Heart left ventricle (tissue), 16 donors: ENCODE results near the gene KCTD6. TPM values are rescaled to one million over a fixed set of nuclear protein-coding genes. Genes with fewer than 3 reads are reported as not detected.

Source experiments
- ATAC-seq, 4 donors: fragments of 200-7000 bp; cut with Tn5 transposase; one replicate each; pipeline ENCODE4 v1.9.1; 2020 to 2022; ENCODE audit warnings: moderate library complexity in 4 of 4, mild to moderate bottlenecking in 3 of 4, moderate number of reproducible peaks in 1 of 4
- DNase-seq, 5 donors: peaks; one replicate each; pipeline ENCODE4 v3.0.0-alpha.2; 2020
- H3K27ac ChIP-seq, 12 donors: fragments of 200-600 bp; sonication (generic) in 4 of 12; one replicate each; pipeline versions ENCODE4 v1.5.0 to v1.8.0; 2016 to 2022; ENCODE audit warnings: mild to moderate bottlenecking in 2 of 12
- H3K27me3 ChIP-seq, 9 donors: fragments of 200-600 bp; sonication (generic) in 2 of 9; one replicate each; pipeline versions ENCODE4 v1.5.1 to v1.8.0; 2016 to 2022; ENCODE audit warnings: mild to moderate bottlenecking in 3 of 9
- H3K36me3 ChIP-seq, 9 donors: fragments of 200-600 bp; sonication (generic) in 2 of 9; one replicate each; pipeline versions ENCODE4 v1.5.0 to v1.8.0; 2018 to 2022; ENCODE audit warnings: mild to moderate bottlenecking in 2 of 9
- H3K4me1 ChIP-seq, 12 donors: fragments of 200-600 bp; sonication (generic) in 4 of 12; one replicate each; pipeline versions ENCODE4 v1.5.0 to v1.8.0; 2016 to 2022; ENCODE audit warnings: mild to moderate bottlenecking in 3 of 12
- H3K4me3 ChIP-seq, 12 donors: fragments of 200-600 bp; sonication (generic) in 4 of 12; one replicate each; pipeline versions ENCODE4 v1.5.0 to v1.8.0; 2017 to 2022; ENCODE audit warnings: mild to moderate bottlenecking in 9 of 12, moderate library complexity in 4 of 12
- H3K9me3 ChIP-seq, 12 donors: fragments of 200-600 bp; sonication (generic) in 4 of 12; one replicate each; pipeline versions ENCODE4 v1.5.0 to v1.8.0; 2016 to 2022; ENCODE audit warnings: mild to moderate bottlenecking in 1 of 12
- POLR2A ChIP-seq, 2 donors: fragments of 450-650 bp; IDR thresholded peaks; one replicate each; pipeline ENCODE4 v1.6.1; 2017; ENCODE audit warnings: antibody characterized with exemption in 2 of 2, mild to moderate bottlenecking in 2 of 2, moderate library complexity in 2 of 2
- WGBS, 4 donors: extraction: QIAGEN DNeasy Blood & Tissue Kit in 2 of 4; methylation state at CpG; one replicate each; pipeline versions ENCODE4 v1.1.5 to v1.1.7; 2013 to 2018; 5-methylcytosine and 5-hydroxymethylcytosine counted together
- intact Hi-C, 10 donors: fragments of 100-400 bp; cut with DNase I; formaldehyde crosslinking; loops; one replicate each; pipeline versions ENCODE4 v1.11.1 to v1.14.2; 2022
- polyA plus RNA-seq, 2 donors: library from polyadenylated mRNA; stranded (reverse); fragments of 200-250 nt; gene quantifications; one replicate each; pipeline ENCODE4 v1.2.3, GENCODE V29; 2013
- total RNA-seq, 9 donors: library from RNA; depleted of rRNA in 2 of 9; stranded (reverse); fragments of >200 nt in 2 of 9; fragmentation: NEBNext Ultra II Directional in 3 of 9; extraction: Animal tissue kit (Norgen Biotek cat#: 25700) in 3 of 9; gene quantifications; one replicate each; pipeline versions ENCODE4 v1.1.0 to v1.2.4, GENCODE V29; 2016 to 2023
- TF ChIP-seq, protein P1 (sequence below), 12 donors: fragments of 200-600 bp; sonication (generic) in 4 of 12; IDR thresholded peaks; one replicate each; pipeline versions ENCODE4 v1.5.0 to v1.8.0; 2018 to 2022; ENCODE audit warnings: antibody characterized with exemption in 12 of 12, mild to moderate bottlenecking in 5 of 12
- donor health status: ischemic (EF 13 %, LVEDD 7.1; RV severe dilation, severe dysfunction).
- donor health status: healthy with polysubstance abuse.
- donor health status: DM: no; HTN: yes; CAD: no.
- donor health status: DM: no; HTN: no; CAD: no.
- donor health status: ischemic (EF 25% LVEDD 6.9; RV normal size, moderate dysfunction).
- donor health status: ischemic (EF 25% LVEDD 5.7; RV mildly dilated, moderate dysfunction).
- donor health status: healthy.
- donor health status: DM: yes; HTN: yes; CAD: no.
- donor health status: ischemic (EF 35%, LVEDD 5.7; RV mildly dilated, moderate dysfunction).
- donor health status: nonischemic (EF 11% LVEDD 7.7; RV severe dilation, severe dysfunction).
- donor health status: DM: yes; HTN: yes; CAD: no.
- donor health status: PGD.
- donor health status: ischemic (EF 29% LVEDD 5.4; RV normal size, mild dysfunction).
- donor health status: nonischemic (EF 23%, LVEDD 6.1; RV moderate dilation, normal function).

Gene KCTD6
- total and polyA plus RNA-seq, 11 donors = 5.7 to 10.5 (median 6.9) TPM

GRCh38 chr3:58469096-58469495 lies 22.8 kb upstream of the KCTD6 start:
- ATAC-seq = no peak

GRCh38 chr3:58470363-58471024 lies 21.4 kb upstream of the KCTD6 start:
- 94 to 95% (median 94%) methylated on average over 12 of the region's 12 CpGs for WGBS, 4 donors
- Histone ChIP-seq H3K27me3 (no peaks in the 10 kb centered on the region), H3K4me1 (peaks cover 0 to 49% (median 5%) of the 10 kb centered on the region in 12 donors), H3K36me3 (no peaks in the 10 kb centered on the region), H3K9me3 (no peaks in the 10 kb centered on the region), H3K27ac (peak overlapping the region in 5 of 12 donors; percentile 25 to 81 (median 51)), H3K4me3 (no peak overlapping the region)
- intact Hi-C loops = no loop called here
- DNase-seq = no peak
- peak in 3 of 4 donors; percentile 6 to 33 (median 8) for ATAC-seq
- TF ChIP-seq, protein P1, sequence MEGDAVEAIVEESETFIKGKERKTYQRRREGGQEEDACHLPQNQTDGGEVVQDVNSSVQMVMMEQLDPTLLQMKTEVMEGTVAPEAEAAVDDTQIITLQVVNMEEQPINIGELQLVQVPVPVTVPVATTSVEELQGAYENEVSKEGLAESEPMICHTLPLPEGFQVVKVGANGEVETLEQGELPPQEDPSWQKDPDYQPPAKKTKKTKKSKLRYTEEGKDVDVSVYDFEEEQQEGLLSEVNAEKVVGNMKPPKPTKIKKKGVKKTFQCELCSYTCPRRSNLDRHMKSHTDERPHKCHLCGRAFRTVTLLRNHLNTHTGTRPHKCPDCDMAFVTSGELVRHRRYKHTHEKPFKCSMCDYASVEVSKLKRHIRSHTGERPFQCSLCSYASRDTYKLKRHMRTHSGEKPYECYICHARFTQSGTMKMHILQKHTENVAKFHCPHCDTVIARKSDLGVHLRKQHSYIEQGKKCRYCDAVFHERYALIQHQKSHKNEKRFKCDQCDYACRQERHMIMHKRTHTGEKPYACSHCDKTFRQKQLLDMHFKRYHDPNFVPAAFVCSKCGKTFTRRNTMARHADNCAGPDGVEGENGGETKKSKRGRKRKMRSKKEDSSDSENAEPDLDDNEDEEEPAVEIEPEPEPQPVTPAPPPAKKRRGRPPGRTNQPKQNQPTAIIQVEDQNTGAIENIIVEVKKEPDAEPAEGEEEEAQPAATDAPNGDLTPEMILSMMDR (IDR thresholded peaks at IDR 0.05) = no peak
- no peak for TF ChIP-seq POLR2A (IDR thresholded peaks at IDR 0.05)

More at GRCh38 chr3:58469096-58469495, 22.8 kb upstream of the KCTD6 start:
- TF ChIP-seq, protein P1 (IDR thresholded peaks at IDR 0.05) = no peak
- TF ChIP-seq POLR2A (IDR thresholded peaks at IDR 0.05) = no peak
- Histone ChIP-seq H3K9me3 (no peaks in the 10 kb centered on the region), H3K4me1 (peaks cover 0 to 37% (median 5%) of the 10 kb centered on the region in 12 donors), H3K27ac (no peak overlapping the region), H3K4me3 (no peak overlapping the region), H3K36me3 (no peaks in the 10 kb centered on the region), H3K27me3 (no peaks in the 10 kb centered on the region)
- intact Hi-C loops = loop anchor here in 4 of 10 donors (10.0 kb wide), 2 partner anchors 66 to 166 kb away; partner anchors contain the start of gene ACOX2 (in 3 of the 4)
- WGBS, 4 donors = 58 to 65% (median 63%) methylated on average over 4 of the region's 4 CpGs
- no peak for DNase-seq

DNA sequence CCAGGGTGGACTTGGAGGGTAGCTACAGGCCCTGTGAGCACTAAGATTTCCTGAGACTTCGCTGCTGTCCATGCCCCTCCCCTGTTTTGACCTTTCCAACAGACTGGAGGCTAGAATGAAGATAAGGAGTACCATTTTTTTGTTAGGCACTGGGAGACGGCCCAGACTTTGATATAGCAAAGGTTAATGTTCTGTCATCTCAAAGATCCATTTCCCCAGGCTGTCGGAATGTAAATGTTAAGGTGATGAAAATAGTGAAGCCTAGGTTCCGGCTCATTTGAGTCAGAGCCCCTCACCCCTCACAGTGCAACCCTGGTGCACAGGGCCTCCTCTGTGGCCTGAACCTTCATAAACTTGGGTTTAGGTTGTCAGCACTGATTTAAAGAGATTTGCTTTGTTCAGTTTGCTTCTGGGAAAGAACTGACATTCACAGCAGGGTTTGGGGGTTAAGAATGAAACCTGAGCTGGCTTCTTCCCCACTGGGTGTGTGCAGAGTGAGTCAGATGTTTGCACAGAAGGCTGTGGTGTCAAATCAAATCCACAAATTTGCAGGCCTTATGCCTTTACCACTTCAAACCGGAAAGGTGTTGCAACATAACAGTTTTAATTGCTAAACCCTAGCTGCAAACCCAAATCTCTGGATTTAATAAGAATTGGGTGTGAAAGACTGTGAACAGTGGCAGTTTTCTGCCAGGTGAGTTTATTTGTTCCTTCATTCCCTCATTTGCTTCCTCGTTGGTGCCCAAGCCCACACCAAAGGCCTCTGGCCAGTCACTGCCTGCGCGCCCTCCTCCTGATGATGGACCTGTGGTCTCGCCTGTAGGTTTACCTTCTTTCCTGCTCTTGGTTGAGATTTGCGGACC lies 20.6 kb upstream of the KCTD6 start:
- TF ChIP-seq, protein P1 (IDR thresholded peaks at IDR 0.05) = no peak
- TF ChIP-seq POLR2A (IDR thresholded peaks at IDR 0.05) = no peak
- Histone ChIP-seq H3K9me3 (no peaks in the 10 kb centered on the region), H3K4me3 (no peak overlapping the region), H3K4me1 (peaks cover 0 to 56% (median 5%) of the 10 kb centered on the region in 12 donors), H3K27me3 (no peaks in the 10 kb centered on the region), H3K36me3 (no peaks in the 10 kb centered on the region), H3K27ac (peak overlapping the region in 6 of 12 donors; percentile 3 to 81 (median 45))
- ATAC-seq (peak; percentile 11 to 77 (median 63)), DNase-seq (no peak)
- intact Hi-C loops = no loop called here
- 60 to 73% (median 65%) methylated on average over 10 of the region's 10 CpGs for WGBS, 4 donors

DNA sequence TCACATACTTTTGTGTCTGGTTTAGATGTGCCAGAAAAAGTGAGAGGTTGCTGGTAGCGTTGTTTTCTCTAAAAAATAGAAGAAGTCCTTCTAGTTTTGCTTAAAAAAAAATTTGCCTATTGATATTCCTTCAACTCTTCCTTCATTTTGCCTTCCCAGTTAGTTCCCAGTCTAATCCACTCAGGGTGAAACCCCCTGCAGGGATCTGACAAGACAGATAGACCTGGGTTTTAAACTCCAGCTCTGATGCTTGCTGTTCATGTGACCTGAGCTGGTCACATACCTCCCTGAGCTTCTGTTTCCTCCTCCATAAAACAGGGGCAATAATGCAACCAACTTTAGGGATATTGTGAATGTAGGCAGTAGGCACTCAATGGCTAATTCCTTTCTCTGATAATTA lies 18.6 kb upstream of the KCTD6 start:
- 94 to 100% (median 99%) methylated on average over 1 of the region's 1 CpG for WGBS, 4 donors
- Histone ChIP-seq H3K36me3 (no peaks in the 10 kb centered on the region), H3K27me3 (no peaks in the 10 kb centered on the region), H3K4me1 (peaks cover 0 to 61% (median 5%) of the 10 kb centered on the region in 12 donors), H3K9me3 (no peaks in the 10 kb centered on the region), H3K4me3 (no peak overlapping the region), H3K27ac (no peak overlapping the region)
- ATAC-seq (no peak), DNase-seq (no peak)
- TF ChIP-seq, protein P1 (IDR thresholded peaks at IDR 0.05) = no peak
- TF ChIP-seq POLR2A (IDR thresholded peaks at IDR 0.05) = no peak
- intact Hi-C loops = no loop called here
